HepG2 (cell line): Measurements from ENCODE around the gene CACTIN. TPM values are rescaled to one million over a fixed set of nuclear protein-coding genes. Genes with fewer than 3 reads are reported as not detected.
A peak's percentile ranks its signal among the peaks of the same experiment; 100 is the strongest.

Experiments
- ATAC-seq: fragments of 200-7000 bp; cut with Tn5 transposase; 3 replicates; pipeline ENCODE4 v1.9.1; 2020; ENCODE audit warnings: mild to moderate bottlenecking, moderate library complexity
- BruUV-seq: library from RNA; stranded (reverse); fragments of 400-500 nt; replicated peaks from 2 replicates; lab custom pipeline; 2021; lab: Mats Ljungman, UMichigan
- CTCF ChIA-PET: fragments of 300-600 bp; formaldehyde crosslinking; extraction: SDS; loops from one replicate; lab custom pipeline; 2021; ENCODE audit warnings: low total read pairs, inconsistent platforms, low intra/inter-chr PET ratio; lab: Yijun Ruan, JAX
- POLR2A ChIA-PET: fragments of 350-600 bp; sonication (Branson Sonifier 250); formaldehyde crosslinking; loops from one replicate; lab custom pipeline; 2020; ENCODE audit warnings: antibody characterized with exemption, inconsistent platforms; lab: Yijun Ruan, JAX
- DNase-seq: peaks from one replicate; pipeline ENCODE4 v3.0.0-alpha.2; 2015; ENCODE audit warnings: low spot score
- FAIRE-seq: peaks from 3 replicates; lab custom pipeline; 2011; peaks lifted over from hg19 to GRCh38; lab: Jason Lieb, UNC
- H2AFZ ChIP-seq: one replicate; pipeline ENCODE4 v1.6.1; 2011; ENCODE audit warnings: low read length, inconsistent platforms
- H3K27ac ChIP-seq: fragments of 300-600 bp; 3 replicates; pipeline ENCODE4 v1.8.0; 2011; ENCODE audit warnings: mixed run types, mild to moderate bottlenecking, mixed read lengths, low read length, inconsistent platforms; ENCODE audit not compliant: insufficient read depth; ENCODE audit errors: extremely low read length
- H3K27me3 ChIP-seq, 2 experiments: fragments of 200-600 bp in 1 of 2; 2 replicates in 1 of 2; 3 replicates in 1 of 2; pipeline versions ENCODE4 v1.6.0 to v1.8.0; 2011; ENCODE audit warnings: low read length in 2 of 2, mild to moderate bottlenecking in 2 of 2, moderate library complexity in 2 of 2, inconsistent platforms in 1 of 2; ENCODE audit not compliant: insufficient read depth in 2 of 2, control insufficient read depth in 1 of 2
- H3K36me3 ChIP-seq, 2 experiments: fragments of 200-600 bp in 1 of 2; replicated peaks in 1 of 2; 2 replicates in 1 of 2; 3 replicates in 1 of 2; pipeline versions ENCODE4 v1.5.1 to v1.8.0; 2011; ENCODE audit warnings: low read length in 2 of 2, inconsistent platforms in 1 of 2; ENCODE audit not compliant: insufficient read depth in 2 of 2, control insufficient read depth in 1 of 2
- H3K4me1 ChIP-seq: 2 replicates; pipeline ENCODE4 v1.5.1; 2012; ENCODE audit warnings: low read length, inconsistent platforms; ENCODE audit not compliant: insufficient read depth
- H3K4me2 ChIP-seq: 2 replicates; pipeline ENCODE4 v1.6.0; 2011; ENCODE audit warnings: low read depth, low read length, inconsistent platforms
- H3K4me3 ChIP-seq, 3 experiments: fragments of 200-600 bp in 1 of 3; sonication (generic), shearing (Covaris generic) in 1 of 3; replicated peaks in 1 of 3; 2 replicates each; pipeline ENCODE4 v1.5.1; 2011 to 2016; ENCODE audit warnings: low read length in 3 of 3, inconsistent platforms in 2 of 3, low read depth in 2 of 3, mild to moderate bottlenecking in 2 of 3, control low read depth in 1 of 3, mixed read lengths in 1 of 3; ENCODE audit not compliant: insufficient read depth in 1 of 3
- H3K79me2 ChIP-seq: one replicate; pipeline ENCODE4 v1.6.1; 2011; ENCODE audit warnings: low read length, inconsistent platforms; ENCODE audit not compliant: insufficient read depth
- H3K9ac ChIP-seq: 2 replicates; pipeline ENCODE4 v1.6.0; 2011; ENCODE audit warnings: mild to moderate bottlenecking, low read depth, low read length, inconsistent platforms; ENCODE audit not compliant: insufficient read depth
- H3K9me3 ChIP-seq: 2 replicates; pipeline ENCODE4 v1.5.1; 2012; ENCODE audit warnings: mild to moderate bottlenecking, low read length
- H4K20me1 ChIP-seq: 2 replicates; pipeline ENCODE4 v1.6.0; 2011; ENCODE audit warnings: inconsistent platforms, mild to moderate bottlenecking, low read length, moderate library complexity; ENCODE audit not compliant: insufficient read depth
- ATRX ChIP-seq: sonication (generic); formaldehyde crosslinking; IDR thresholded peaks from 2 replicates; pipeline ENCODE4 v1.4.0; 2020; ENCODE audit warnings: missing genetic modification reagents, borderline replicate concordance
- ESRRA ChIP-seq: sonication (generic); formaldehyde crosslinking; IDR thresholded peaks from 2 replicates; pipeline ENCODE4 v1.5.1; 2020; ENCODE audit warnings: mild to moderate bottlenecking, low read depth, missing genetic modification reagents
- FLYWCH1 ChIP-seq: sonication (generic); formaldehyde crosslinking; IDR thresholded peaks from 2 replicates; pipeline ENCODE4 v1.8.1; 2023; ENCODE audit warnings: mild to moderate bottlenecking, missing genetic modification reagents
- HMGA1 ChIP-seq: sonication (generic); formaldehyde crosslinking; conservative IDR thresholded peaks from 2 replicates; pipeline ENCODE4 v1.4.0; 2020; ENCODE audit warnings: missing genetic modification reagents
- NFE2L2 ChIP-seq: fragments of 150-350 bp; IDR thresholded peaks from 2 replicates; pipeline ENCODE4 v1.6.1; 2014; ENCODE audit warnings: low read length
- SOX5 ChIP-seq: IDR thresholded peaks from 2 replicates; pipeline ENCODE4 v1.6.1; 2016; ENCODE audit warnings: borderline replicate concordance
- ZNF251 ChIP-seq: sonication (generic); formaldehyde crosslinking; IDR thresholded peaks from 2 replicates; pipeline ENCODE4 v1.9.0; 2021; ENCODE audit warnings: mild to moderate bottlenecking, missing genetic modification reagents
- WGBS: methylation state at CpG from one replicate; pipeline ENCODE4 v1.1.6; 2017; ENCODE audit warnings: low lambda C conversion rate; 5-methylcytosine and 5-hydroxymethylcytosine counted together
- in situ Hi-C: cut with HindIII; loops from 2 replicates; pipeline ENCODE4 v1.10.0; 2017; ENCODE audit warnings: low pct_unique_long_range_greater_than_20kb; ENCODE audit not compliant: extremely low pct_ligation_motif_present
- intact Hi-C: fragments of 100-400 bp; cut with micrococcal nuclease; formaldehyde crosslinking; loops from one replicate; pipeline ENCODE4 v1.10.0; 2022; ENCODE audit not compliant: unreplicated experiment
- polyA plus RNA-seq, 8 experiments: library from polyadenylated mRNA; depleted of rRNA in 3 of 8; stranded (reverse) in 7 of 8; unstranded in 1 of 8; fragments of >200 nt; fragmentation: Illumina TruSeq in 4 of 8; extraction: Trizol in 4 of 8; gene quantifications; 2 replicates each; pipeline versions ENCODE4 v1.2.1 to v1.2.3, GENCODE V29; 2011 to 2016; ENCODE audit warnings: low read depth in 4 of 8, missing spikeins in 1 of 8, mixed read lengths in 1 of 8; ENCODE audit not compliant: insufficient read depth in 1 of 8
- total RNA-seq, 5 experiments: library from RNA; depleted of rRNA; stranded (reverse); fragments of >200 nt; fragmentation: Illumina TruSeq; extraction: Trizol; gene quantifications; 2 replicates each; pipeline ENCODE4 v1.2.3, GENCODE V29; 2016; ENCODE audit warnings: low read depth in 1 of 5

Gene CACTIN
- total and polyA plus RNA-seq, 2 of the 13 experiments (the other 11 are each of a cell fraction or from before 2014, with no cell fraction given), result 10.0 to 16.6 TPM

DNA sequence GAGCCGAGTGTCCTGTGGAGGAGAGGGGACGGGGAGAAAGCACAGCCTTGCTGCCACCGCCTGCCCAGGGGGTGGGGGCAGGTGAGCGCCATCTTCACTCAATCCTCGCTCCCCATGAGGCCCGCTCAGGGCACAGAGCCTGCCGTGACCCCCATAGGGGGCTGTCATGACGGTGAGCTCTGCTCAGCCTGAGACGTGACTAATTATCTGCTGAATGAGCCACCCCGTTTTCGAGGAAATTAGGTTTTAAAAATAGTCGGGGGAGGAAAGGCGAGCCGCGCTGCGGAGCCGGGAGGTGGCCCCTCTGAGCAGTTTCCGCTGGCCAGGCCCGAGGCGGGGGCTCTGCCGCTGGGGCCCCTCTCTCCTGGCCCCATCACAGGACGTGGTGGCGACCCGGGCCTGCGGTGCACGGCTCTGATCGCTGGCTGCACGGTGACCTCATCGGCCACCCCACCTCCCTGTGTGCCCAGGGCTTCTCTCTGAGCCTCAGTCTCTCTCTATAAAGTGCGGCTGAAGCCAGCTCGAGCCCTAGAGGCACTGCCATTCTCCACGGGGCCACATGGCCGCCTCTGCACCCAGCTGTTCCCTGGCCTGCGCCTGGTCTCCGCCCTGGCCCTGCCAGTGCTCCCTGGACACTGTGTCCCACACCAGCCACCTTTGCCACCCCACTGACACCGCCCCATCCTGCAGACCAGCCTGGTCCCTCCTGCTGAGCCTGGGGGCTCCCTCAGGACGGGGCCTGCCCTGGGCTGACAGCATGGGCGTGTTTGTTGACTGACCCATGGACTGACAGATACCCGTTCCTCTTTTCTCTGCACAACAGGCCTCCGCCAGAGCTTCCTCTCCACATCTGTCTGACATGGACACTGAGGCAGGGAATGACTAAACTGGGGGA lies 45.3 kb upstream of the CACTIN start:
- H2AFZ ChIP-seq, result no peak overlapping the region
- DNase-seq, result no peak
- 88% methylated on average over 34 of the region's 40 CpGs for WGBS
- no peaks in the 10 kb centered on the region for H4K20me1 ChIP-seq
- H3K79me2 ChIP-seq, result no peaks in the 10 kb centered on the region
- in situ Hi-C loops (no loop called here), intact Hi-C loops (no loop called here)
- no peaks in the 10 kb centered on the region for H3K27me3 ChIP-seq
- no peaks in the 10 kb centered on the region; a peak in 2 of 5 replicates for H3K36me3 ChIP-seq
- ChIA-PET POLR2A (interaction anchor here (0.6 kb wide), 1 partner anchor 43 kb away, joined by 3 read pairs; no protein-coding TSS in a partner anchor), CTCF (no interaction called here)
- no peak overlapping the region for H3K27ac ChIP-seq
- no peak overlapping the region for H3K4me3 ChIP-seq
- H3K4me2 ChIP-seq, result no peak overlapping the region
- no peak for FAIRE-seq
- no TSS peak for BruUV-seq
- H3K9me3 ChIP-seq, result no peaks in the 10 kb centered on the region
- H3K9ac ChIP-seq, result no peak overlapping the region
- no peak for ATAC-seq
- no peak for TF ChIP-seq SOX5
- TF ChIP-seq ZNF251 (CRISPR knock-in tag), result no peak
- no peak for TF ChIP-seq ESRRA (CRISPR knock-in tag)
- no peak for TF ChIP-seq HMGA1 (CRISPR knock-in tag)
- TF ChIP-seq ATRX (CRISPR knock-in tag), result no peak
- H3K4me1 ChIP-seq, result peaks cover 21% of the 10 kb centered on the region

DNA sequence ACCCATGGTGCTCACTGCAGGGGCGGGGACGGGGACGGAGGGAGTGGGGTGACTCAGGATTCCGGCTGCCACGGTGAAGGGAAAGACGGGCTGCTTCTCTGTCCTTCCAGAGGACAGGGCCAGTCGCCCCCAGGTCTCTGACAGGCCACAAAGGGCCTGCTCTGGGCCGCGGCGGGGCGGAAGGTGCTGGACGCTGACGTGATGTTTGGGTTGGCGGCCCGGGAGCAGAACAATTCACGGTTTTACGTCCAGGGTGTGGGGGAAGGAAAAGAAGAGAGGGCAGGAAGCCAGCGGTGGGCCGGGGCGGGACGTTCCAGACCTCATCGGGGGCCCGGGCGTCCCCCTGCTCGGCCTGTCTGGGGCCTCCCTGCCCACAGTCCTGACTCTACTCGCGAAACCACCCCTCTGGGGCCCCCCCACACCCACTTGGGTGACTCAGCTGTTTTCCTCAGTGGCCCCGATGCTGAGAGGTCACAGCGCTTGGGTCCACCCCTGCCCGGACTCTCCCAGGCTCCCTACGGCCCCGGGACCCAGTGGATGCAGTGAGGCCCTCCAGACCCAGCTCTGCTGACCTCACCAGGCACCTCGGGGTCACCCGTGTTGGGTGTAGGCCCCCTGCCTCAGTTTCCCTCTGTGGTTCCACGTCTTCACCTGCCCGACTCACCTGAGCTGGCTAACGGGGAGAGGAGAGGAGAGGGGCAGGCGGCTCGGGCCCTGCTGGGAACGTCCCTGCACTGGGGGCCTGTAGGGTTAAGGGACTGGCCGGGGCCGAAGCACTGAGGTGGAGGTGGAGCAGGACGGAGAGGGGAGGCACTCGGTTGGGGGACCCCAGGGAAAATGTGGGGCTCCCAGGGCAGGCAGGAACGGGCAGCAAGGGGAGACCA lies 44.4 kb upstream of the CACTIN start:
- DNase-seq (no peak), FAIRE-seq (no peak), ATAC-seq (no peak)
- Histone ChIP-seq H3K27me3 (no peaks in the 10 kb centered on the region), H3K36me3 (no peaks in the 10 kb centered on the region; a peak in 2 of 5 replicates), H3K9me3 (no peaks in the 10 kb centered on the region), H3K4me1 (peaks cover 21% of the 10 kb centered on the region), H3K79me2 (no peaks in the 10 kb centered on the region), H3K4me2 (no peak overlapping the region), H3K9ac (no peak overlapping the region), H3K27ac (no peak overlapping the region), H3K4me3 (no peak overlapping the region), H4K20me1 (no peaks in the 10 kb centered on the region), H2AFZ (no peak overlapping the region)
- in situ Hi-C loops, result no loop called here
- no TSS peak for BruUV-seq
- ChIA-PET CTCF (no interaction called here), POLR2A (interaction anchor here (0.6 kb wide), 1 partner anchor 42 kb away, joined by 3 read pairs; no protein-coding TSS in a partner anchor)
- no peak for TF ChIP-seq FLYWCH1 (CRISPR knock-in tag)
- peak; percentile 52 for TF ChIP-seq NFE2L2
- intact Hi-C loops, result no loop called here
- WGBS, result 85% methylated on average over 34 of the region's 45 CpGs
